GM12878 (cell line): ENCODE data around the gene TSEN54. TPM values are rescaled to one million over a fixed set of nuclear protein-coding genes. Genes with fewer than 3 reads are reported as not detected.
A peak's percentile ranks its signal among the peaks of the same experiment; 100 is the strongest.

ENCODE experiments used
- CBFB ChIP-seq: IDR thresholded peaks from 2 replicates; pipeline ENCODE4 v1.6.1; 2016; ENCODE audit warnings: antibody characterized with exemption, low read depth
- CEBPB ChIP-seq, 2 experiments: fragments of 150-350 bp in 1 of 2; IDR thresholded peaks; 2 replicates each; pipeline ENCODE4 v1.6.1; 2012 to 2014; ENCODE audit warnings: low read depth in 2 of 2, low read length in 2 of 2, borderline replicate concordance in 1 of 2, inconsistent platforms in 1 of 2
- EP300 ChIP-seq, 2 experiments: fragments of 150-350 bp in 1 of 2; IDR thresholded peaks; 2 replicates each; pipeline ENCODE4 v1.6.1; 2011 to 2012; ENCODE audit warnings: low read depth in 2 of 2, low read length in 2 of 2, borderline replicate concordance in 1 of 2, improper control_type of control experiment in 1 of 2, inconsistent platforms in 1 of 2; ENCODE audit not compliant: control insufficient read depth in 1 of 2
- FOS ChIP-seq: IDR thresholded peaks from 3 replicates; pipeline ENCODE4 v1.6.1; 2011; ENCODE audit warnings: borderline replicate concordance; ENCODE audit not compliant: insufficient read length; ENCODE audit errors: extremely low read depth
- GATAD2B ChIP-seq: fragments of 450-650 bp; conservative IDR thresholded peaks from 2 replicates; pipeline ENCODE4 v1.6.1; 2017; ENCODE audit warnings: low read depth, mild to moderate bottlenecking, moderate library complexity
- NFYA ChIP-seq: IDR thresholded peaks from 2 replicates; pipeline ENCODE4 v1.6.1; 2011; ENCODE audit warnings: low read depth, mild to moderate bottlenecking, low read length, improper control_type of control experiment, borderline replicate concordance
- NR2C1 ChIP-seq: fragments of 450-650 bp; IDR thresholded peaks from 2 replicates; pipeline ENCODE4 v1.6.1; 2017; ENCODE audit warnings: antibody characterized with exemption, mild to moderate bottlenecking, moderate library complexity
- POLR2AphosphoS5 ChIP-seq: IDR thresholded peaks from 2 replicates; pipeline ENCODE4 v1.6.1; 2011; ENCODE audit warnings: mild to moderate bottlenecking, low read length, inconsistent platforms
- SIX5 ChIP-seq: IDR thresholded peaks from 2 replicates; pipeline ENCODE4 v1.6.1; 2011; ENCODE audit warnings: mild to moderate bottlenecking, low read depth, low read length, moderate library complexity; ENCODE audit not compliant: severe bottlenecking
- SMAD5 ChIP-seq: IDR thresholded peaks from 2 replicates; pipeline ENCODE4 v1.6.1; 2016; ENCODE audit warnings: antibody characterized with exemption, low read depth
- SMC3 ChIP-seq: IDR thresholded peaks from 2 replicates; pipeline ENCODE4 v1.6.1; 2011; ENCODE audit warnings: low read length, improper control_type of control experiment, borderline replicate concordance
- SREBF1 ChIP-seq: IDR thresholded peaks from 2 replicates; pipeline ENCODE4 v1.6.1; 2012; ENCODE audit warnings: mild to moderate bottlenecking, low read length
- SUPT20H ChIP-seq: IDR thresholded peaks from 2 replicates; pipeline ENCODE4 v1.6.1; 2011; ENCODE audit warnings: low read depth, mild to moderate bottlenecking, low read length, moderate library complexity, borderline replicate concordance; ENCODE audit not compliant: control insufficient read depth
- WRNIP1 ChIP-seq: IDR thresholded peaks from 2 replicates; pipeline ENCODE4 v1.6.1; 2011; ENCODE audit warnings: low read depth, low read length, improper control_type of control experiment, borderline replicate concordance
- ZNF207 ChIP-seq: fragments of 450-650 bp; IDR thresholded peaks from 2 replicates; pipeline ENCODE4 v1.6.1; 2014; ENCODE audit warnings: antibody characterized with exemption, mild to moderate bottlenecking, borderline replicate concordance
- polyA plus RNA-seq, 11 experiments: library from polyadenylated mRNA; depleted of rRNA in 4 of 11; unstranded in 6 of 11; stranded (reverse) in 5 of 11; fragments of >200 nt; fragmentation: Nextera tagmentation in 4 of 11; fragmentation: Illumina TruSeq in 1 of 11; extraction: Ambion mirVana in 4 of 11; extraction: Trizol in 1 of 11; gene quantifications; 1 replicate in 1 of 11; 2 replicates in 10 of 11; pipeline versions ENCODE4 v1.2.1 to v1.2.3, GENCODE V29; 2011 to 2016; ENCODE audit warnings: inconsistent platforms in 2 of 11, missing spikeins in 2 of 11, low read depth in 1 of 11
- total RNA-seq, 4 experiments: library from RNA; depleted of rRNA in 3 of 4; stranded (reverse); fragments of >200 nt in 3 of 4; fragmentation: Illumina TruSeq in 1 of 4; extraction: Trizol in 1 of 4; gene quantifications; 2 replicates each; pipeline versions ENCODE4 v1.2.1 to v1.2.3, GENCODE V29; 2013 to 2021
- TF ChIP-seq, protein P1 (sequence below): IDR thresholded peaks from 2 replicates; pipeline ENCODE4 v1.6.1; 2011; ENCODE audit warnings: low read depth, low read length, improper control_type of control experiment, borderline replicate concordance
- TF ChIP-seq, protein P2 (sequence below): fragments of 450-650 bp; IDR thresholded peaks from 2 replicates; pipeline ENCODE4 v1.6.1; 2017; ENCODE audit warnings: mild to moderate bottlenecking, low read depth, inconsistent platforms; ENCODE audit not compliant: poor library complexity, severe bottlenecking
- TF ChIP-seq, protein P3 (sequence below): fragments of 450-650 bp; IDR thresholded peaks from 2 replicates; pipeline ENCODE4 v1.6.1; 2016; ENCODE audit warnings: mild to moderate bottlenecking, moderate library complexity, borderline replicate concordance
- TF ChIP-seq, protein P4 (sequence below): fragments of 450-650 bp; IDR thresholded peaks from 2 replicates; pipeline ENCODE4 v1.6.1; 2018; ENCODE audit warnings: borderline replicate concordance, mild to moderate bottlenecking; ENCODE audit not compliant: partially characterized antibody

The TSEN54 gene
- total and polyA plus RNA-seq, 10 of the 15 experiments (the other 5 are each of a cell fraction or from before 2014, with no cell fraction given), result 7.1 to 48.0 (median 41.1) TPM

DNA sequence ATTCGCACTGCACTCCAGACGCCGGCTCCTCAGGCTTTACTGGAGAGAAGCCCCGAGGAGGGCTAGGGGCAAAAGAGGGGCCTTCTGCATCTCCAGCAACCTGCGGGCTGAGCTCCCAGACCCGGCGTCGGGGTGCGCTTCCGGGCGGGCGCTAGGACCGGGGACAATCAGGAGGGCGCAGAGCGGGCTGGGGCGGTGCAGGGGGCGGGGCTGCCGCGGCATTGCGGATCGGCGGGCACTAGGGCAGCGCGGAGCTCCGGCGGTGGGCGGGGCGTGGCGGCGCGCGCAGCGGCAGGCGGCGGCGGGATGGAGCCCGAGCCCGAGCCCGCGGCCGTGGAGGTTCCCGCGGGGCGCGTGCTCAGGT, at the start of gene TSEN54 (continued):
- TF ChIP-seq, protein P1, sequence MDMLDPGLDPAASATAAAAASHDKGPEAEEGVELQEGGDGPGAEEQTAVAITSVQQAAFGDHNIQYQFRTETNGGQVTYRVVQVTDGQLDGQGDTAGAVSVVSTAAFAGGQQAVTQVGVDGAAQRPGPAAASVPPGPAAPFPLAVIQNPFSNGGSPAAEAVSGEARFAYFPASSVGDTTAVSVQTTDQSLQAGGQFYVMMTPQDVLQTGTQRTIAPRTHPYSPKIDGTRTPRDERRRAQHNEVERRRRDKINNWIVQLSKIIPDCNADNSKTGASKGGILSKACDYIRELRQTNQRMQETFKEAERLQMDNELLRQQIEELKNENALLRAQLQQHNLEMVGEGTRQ, result no peak
- TF ChIP-seq ZNF207 (no peak), SUPT20H (no peak), SMC3 (no peak), SMAD5 (no peak), CEBPB (IDR thresholded peaks at IDR 0.05; ENCODE audit: borderline replicate concordance in 1 of 2, low read depth in 2 of 2, low read length in 2 of 2) (no peak), FOS (no peak), WRNIP1 (no peak), NR2C1 (peak; percentile 55; the same call in 1 of the 2 replicates), NFYA (no peak), POLR2AphosphoS5 (no peak), EP300 (IDR thresholded peaks at IDR 0.05; ENCODE audit: borderline replicate concordance in 1 of 2, control insufficient read depth in 1 of 2, low read depth in 2 of 2, low read length in 2 of 2) (no peak), GATAD2B (no peak), SREBF1 (no peak), SIX5 (no peak), CBFB (no peak)
- TF ChIP-seq, protein P2, sequence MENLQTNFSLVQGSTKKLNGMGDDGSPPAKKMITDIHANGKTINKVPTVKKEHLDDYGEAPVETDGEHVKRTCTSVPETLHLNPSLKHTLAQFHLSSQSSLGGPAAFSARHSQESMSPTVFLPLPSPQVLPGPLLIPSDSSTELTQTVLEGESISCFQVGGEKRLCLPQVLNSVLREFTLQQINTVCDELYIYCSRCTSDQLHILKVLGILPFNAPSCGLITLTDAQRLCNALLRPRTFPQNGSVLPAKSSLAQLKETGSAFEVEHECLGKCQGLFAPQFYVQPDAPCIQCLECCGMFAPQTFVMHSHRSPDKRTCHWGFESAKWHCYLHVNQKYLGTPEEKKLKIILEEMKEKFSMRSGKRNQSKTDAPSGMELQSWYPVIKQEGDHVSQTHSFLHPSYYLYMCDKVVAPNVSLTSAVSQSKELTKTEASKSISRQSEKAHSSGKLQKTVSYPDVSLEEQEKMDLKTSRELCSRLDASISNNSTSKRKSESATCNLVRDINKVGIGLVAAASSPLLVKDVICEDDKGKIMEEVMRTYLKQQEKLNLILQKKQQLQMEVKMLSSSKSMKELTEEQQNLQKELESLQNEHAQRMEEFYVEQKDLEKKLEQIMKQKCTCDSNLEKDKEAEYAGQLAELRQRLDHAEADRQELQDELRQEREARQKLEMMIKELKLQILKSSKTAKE, result no peak
- TF ChIP-seq, protein P3, sequence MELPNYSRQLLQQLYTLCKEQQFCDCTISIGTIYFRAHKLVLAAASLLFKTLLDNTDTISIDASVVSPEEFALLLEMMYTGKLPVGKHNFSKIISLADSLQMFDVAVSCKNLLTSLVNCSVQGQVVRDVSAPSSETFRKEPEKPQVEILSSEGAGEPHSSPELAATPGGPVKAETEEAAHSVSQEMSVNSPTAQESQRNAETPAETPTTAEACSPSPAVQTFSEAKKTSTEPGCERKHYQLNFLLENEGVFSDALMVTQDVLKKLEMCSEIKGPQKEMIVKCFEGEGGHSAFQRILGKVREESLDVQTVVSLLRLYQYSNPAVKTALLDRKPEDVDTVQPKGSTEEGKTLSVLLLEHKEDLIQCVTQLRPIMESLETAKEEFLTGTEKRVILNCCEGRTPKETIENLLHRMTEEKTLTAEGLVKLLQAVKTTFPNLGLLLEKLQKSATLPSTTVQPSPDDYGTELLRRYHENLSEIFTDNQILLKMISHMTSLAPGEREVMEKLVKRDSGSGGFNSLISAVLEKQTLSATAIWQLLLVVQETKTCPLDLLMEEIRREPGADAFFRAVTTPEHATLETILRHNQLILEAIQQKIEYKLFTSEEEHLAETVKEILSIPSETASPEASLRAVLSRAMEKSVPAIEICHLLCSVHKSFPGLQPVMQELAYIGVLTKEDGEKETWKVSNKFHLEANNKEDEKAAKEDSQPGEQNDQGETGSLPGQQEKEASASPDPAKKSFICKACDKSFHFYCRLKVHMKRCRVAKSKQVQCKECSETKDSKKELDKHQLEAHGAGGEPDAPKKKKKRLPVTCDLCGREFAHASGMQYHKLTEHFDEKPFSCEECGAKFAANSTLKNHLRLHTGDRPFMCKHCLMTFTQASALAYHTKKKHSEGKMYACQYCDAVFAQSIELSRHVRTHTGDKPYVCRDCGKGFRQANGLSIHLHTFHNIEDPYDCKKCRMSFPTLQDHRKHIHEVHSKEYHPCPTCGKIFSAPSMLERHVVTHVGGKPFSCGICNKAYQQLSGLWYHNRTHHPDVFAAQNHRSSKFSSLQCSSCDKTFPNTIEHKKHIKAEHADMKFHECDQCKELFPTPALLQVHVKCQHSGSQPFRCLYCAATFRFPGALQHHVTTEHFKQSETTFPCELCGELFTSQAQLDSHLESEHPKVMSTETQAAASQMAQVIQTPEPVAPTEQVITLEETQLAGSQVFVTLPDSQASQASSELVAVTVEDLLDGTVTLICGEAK, result peak; percentile 6
- TF ChIP-seq, protein P4, sequence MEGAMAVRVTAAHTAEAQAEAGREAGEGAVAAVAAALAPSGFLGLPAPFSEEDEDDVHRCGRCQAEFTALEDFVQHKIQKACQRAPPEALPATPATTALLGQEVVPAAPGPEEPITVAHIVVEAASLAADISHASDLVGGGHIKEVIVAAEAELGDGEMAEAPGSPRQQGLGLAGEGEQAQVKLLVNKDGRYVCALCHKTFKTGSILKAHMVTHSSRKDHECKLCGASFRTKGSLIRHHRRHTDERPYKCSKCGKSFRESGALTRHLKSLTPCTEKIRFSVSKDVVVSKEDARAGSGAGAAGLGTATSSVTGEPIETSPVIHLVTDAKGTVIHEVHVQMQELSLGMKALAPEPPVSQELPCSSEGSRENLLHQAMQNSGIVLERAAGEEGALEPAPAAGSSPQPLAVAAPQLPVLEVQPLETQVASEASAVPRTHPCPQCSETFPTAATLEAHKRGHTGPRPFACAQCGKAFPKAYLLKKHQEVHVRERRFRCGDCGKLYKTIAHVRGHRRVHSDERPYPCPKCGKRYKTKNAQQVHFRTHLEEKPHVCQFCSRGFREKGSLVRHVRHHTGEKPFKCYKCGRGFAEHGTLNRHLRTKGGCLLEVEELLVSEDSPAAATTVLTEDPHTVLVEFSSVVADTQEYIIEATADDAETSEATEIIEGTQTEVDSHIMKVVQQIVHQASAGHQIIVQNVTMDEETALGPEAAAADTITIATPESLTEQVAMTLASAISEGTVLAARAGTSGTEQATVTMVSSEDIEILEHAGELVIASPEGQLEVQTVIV, result peak; percentile 86
